GM12864 (cell line): ENCODE measurements around the gene SYT1.

Experiments
- DNase-seq: peaks from one replicate; pipeline ENCODE4 v3.0.0-alpha.2; 2011; ENCODE audit warnings: low read depth
- H3K4me3 ChIP-seq: 2 replicates; pipeline ENCODE4 v1.5.1; 2011; ENCODE audit warnings: mild to moderate bottlenecking, low read depth, low read length, control low read depth
- TF ChIP-seq, protein P1 (sequence below): IDR thresholded peaks from 2 replicates; pipeline ENCODE4 v1.5.1; 2011; ENCODE audit warnings: low read depth, mild to moderate bottlenecking, moderate library complexity, low read length, control low read depth, inconsistent platforms; ENCODE audit errors: missing control alignments

SYT1 gene

DNA sequence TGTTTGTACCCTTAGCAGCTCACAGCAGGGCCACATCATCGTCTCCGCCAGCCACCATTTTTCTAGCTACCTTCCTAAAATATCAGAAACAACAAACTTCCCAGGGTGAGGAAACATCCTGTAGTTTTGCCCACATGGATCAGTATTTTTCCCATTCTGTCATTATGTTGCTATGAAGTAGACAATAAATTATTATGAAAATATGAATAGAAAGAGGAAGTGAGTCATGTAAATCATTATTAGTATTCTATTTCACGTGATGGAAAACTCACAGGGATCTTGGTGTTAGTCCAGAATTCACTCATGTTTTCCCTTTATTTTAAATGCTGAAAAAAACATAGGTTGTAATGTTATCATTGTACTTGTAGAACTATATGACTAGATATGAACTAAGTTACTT lies 319.4 kb downstream of the SYT1 start:
- TF ChIP-seq, protein P1, sequence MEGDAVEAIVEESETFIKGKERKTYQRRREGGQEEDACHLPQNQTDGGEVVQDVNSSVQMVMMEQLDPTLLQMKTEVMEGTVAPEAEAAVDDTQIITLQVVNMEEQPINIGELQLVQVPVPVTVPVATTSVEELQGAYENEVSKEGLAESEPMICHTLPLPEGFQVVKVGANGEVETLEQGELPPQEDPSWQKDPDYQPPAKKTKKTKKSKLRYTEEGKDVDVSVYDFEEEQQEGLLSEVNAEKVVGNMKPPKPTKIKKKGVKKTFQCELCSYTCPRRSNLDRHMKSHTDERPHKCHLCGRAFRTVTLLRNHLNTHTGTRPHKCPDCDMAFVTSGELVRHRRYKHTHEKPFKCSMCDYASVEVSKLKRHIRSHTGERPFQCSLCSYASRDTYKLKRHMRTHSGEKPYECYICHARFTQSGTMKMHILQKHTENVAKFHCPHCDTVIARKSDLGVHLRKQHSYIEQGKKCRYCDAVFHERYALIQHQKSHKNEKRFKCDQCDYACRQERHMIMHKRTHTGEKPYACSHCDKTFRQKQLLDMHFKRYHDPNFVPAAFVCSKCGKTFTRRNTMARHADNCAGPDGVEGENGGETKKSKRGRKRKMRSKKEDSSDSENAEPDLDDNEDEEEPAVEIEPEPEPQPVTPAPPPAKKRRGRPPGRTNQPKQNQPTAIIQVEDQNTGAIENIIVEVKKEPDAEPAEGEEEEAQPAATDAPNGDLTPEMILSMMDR = no peak
- H3K4me3 ChIP-seq = no peak overlapping the region
- DNase-seq = no peak

DNA sequence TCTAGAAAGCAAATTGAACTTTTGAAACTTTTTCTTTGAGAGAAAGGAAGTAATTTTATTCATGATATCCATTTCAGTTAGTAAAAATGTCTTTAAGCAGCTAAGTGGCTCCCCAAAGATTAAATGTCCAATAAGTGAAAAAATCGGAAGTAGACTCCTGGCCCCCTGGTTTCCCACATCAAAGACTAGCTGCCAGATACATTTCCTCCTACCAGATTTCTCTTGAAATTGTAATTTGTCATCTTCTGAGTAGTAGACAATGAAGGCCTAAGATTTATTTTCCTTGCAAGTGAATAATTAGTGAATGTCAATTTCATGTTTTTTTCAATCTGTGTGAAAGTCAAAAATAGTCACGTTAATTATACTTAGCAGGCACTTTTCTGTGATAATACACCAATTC lies 321.9 kb downstream of the SYT1 start:
- DNase-seq = no peak
- TF ChIP-seq, protein P1 = no peak
- no peak overlapping the region for H3K4me3 ChIP-seq

DNA sequence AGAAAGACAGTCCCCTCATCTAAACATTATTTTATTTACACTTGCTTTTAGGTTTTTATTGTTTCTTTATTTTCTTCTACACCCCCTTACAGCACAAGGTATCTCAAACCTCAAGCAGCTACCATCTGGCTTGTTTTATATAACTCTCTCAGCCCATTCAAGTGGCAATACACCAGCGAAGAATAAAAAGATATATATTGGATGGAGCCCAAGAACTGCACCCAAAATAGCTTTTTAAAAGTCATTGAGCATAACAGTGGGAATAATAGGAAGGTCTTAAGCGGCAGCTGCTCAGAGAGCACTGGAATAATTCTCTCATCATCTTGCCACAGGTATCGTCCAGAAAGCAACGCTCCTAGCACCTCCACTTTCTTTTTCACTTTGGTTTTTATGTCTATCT lies 322.5 kb downstream of the SYT1 start:
- TF ChIP-seq, protein P1 = no peak
- no peak for DNase-seq
- no peak overlapping the region for H3K4me3 ChIP-seq

DNA sequence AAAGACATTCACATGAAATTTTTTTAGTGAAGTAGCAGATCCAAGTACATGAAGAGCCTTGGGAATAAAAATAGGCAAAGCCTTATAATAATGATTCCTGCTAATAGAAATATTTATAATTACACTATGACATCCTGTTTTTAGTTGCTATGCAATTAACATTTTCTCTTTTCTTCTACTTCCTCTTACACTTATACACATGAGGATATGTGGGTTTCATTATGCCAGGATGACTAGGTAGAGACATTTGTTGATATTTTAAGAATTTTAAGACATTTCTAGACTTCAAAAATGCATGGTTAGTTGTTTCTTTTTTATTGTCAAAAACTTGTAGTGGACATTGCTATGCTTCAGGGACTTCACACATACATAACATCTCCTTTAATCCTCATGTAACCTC lies 326.8 kb downstream of the SYT1 start:
- TF ChIP-seq, protein P1 = no peak
- H3K4me3 ChIP-seq = no peak overlapping the region
- no peak for DNase-seq

DNA sequence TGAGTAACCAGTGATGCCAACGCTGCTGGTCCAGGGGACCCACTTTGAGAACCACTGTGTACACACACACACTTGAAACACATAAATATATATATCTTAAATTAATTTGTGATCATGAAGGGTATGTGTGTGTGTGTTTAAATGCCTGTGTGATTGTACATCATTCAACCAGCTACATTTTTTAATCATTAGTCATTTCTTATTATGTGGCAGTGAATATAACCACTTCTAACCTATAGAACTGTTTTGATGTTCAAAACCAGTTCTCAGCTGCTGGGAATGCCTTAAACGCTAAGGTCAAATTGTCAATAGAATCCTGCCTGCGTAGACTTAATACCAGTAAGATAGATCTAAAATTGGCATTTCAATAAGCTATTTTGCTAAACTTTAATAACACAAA lies 330.0 kb downstream of the SYT1 start:
- no peak for DNase-seq
- H3K4me3 ChIP-seq = no peak overlapping the region
- TF ChIP-seq, protein P1 = no peak

DNA sequence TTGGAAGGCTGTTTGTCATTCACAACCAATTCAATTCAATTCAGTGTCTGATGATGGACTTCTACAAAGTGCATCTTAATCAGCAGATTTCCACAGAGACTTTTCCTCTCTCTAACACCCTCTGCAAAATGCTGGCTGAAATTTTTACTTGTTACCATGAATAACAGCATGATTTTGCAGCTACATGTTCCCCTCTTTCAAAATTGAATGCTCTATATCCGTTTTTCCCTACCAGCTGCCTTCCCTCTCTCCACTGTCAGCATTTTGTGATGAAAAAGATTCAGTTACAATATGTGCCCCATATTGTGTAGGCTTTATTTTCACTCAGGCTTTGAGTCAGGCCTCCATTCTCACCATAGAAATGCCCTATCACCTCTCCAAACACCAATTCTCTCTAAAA lies 334.6 kb downstream of the SYT1 start:
- no peak overlapping the region for H3K4me3 ChIP-seq
- DNase-seq = no peak

DNA sequence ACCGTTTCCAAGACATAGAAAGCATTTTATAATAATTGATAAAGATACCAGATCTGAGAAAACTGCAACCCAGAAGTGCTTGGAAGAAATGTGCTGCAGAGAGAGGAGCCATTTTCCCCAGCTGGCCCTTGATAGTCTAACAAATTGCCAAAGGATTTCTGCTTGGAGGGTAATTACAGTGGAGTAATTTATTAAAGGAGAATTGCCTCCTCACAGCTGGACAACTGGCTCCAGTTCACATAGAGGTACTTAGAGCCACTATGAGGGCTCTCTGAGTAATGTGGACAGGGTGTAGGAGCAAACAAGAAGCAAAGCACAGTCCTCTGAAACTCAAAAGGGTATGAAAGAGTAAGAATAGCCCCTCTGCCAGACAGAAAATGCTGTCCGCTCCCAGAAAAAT lies 335.6 kb downstream of the SYT1 start:
- no peak overlapping the region for H3K4me3 ChIP-seq
- DNase-seq = no peak
- TF ChIP-seq, protein P1 = no peak

More for the DNA sequence above, 334.6 kb downstream of the SYT1 start:
- TF ChIP-seq, protein P1 = no peak
